Neural crest cell (in vitro differentiated cells): ENCODE data around the gene SMPD3. TPM values are rescaled to one million over a fixed set of nuclear protein-coding genes. Genes with fewer than 3 reads are reported as not detected.

Source experiments
- DNase-seq: peaks from one replicate; pipeline ENCODE4 v3.0.0; 2021; ENCODE audit warnings: low read depth, mixed read lengths, low spot score
- H3K27ac Mint-ChIP-seq: one replicate; pipeline ENCODE4 v1.8.0; 2021; ENCODE audit warnings: mild to moderate bottlenecking, mixed read lengths; ENCODE audit not compliant: unreplicated experiment
- H3K27me3 Mint-ChIP-seq: 2 replicates; pipeline ENCODE4 v1.8.0; 2021; ENCODE audit warnings: low read depth, mild to moderate bottlenecking, mixed read lengths
- H3K36me3 Mint-ChIP-seq: 2 replicates; pipeline ENCODE4 v1.8.0; 2021; ENCODE audit warnings: low read depth, mild to moderate bottlenecking, mixed read lengths
- H3K4me1 Mint-ChIP-seq: 2 replicates; pipeline ENCODE4 v1.8.0; 2021; ENCODE audit warnings: mixed read lengths
- H3K4me3 Mint-ChIP-seq: one replicate; pipeline ENCODE4 v1.8.0; 2021; ENCODE audit warnings: mild to moderate bottlenecking, mixed read lengths
- H3K9me3 Mint-ChIP-seq: 2 replicates; pipeline ENCODE4 v1.8.0; 2021; ENCODE audit warnings: mixed read lengths
- CTCF ChIP-seq: fragments of 200-600 bp; sonication (generic); conservative IDR thresholded peaks from 2 replicates; pipeline ENCODE4 v1.5.0; 2021; ENCODE audit warnings: antibody characterized with exemption, mild to moderate bottlenecking
- total RNA-seq: library from RNA; stranded (reverse); gene quantifications from 2 replicates; pipeline ENCODE4 v1.2.1, GENCODE V29; 2021

The SMPD3 gene
- total RNA-seq, 1 donor from 2014 or later: 3.8 TPM

DNA sequence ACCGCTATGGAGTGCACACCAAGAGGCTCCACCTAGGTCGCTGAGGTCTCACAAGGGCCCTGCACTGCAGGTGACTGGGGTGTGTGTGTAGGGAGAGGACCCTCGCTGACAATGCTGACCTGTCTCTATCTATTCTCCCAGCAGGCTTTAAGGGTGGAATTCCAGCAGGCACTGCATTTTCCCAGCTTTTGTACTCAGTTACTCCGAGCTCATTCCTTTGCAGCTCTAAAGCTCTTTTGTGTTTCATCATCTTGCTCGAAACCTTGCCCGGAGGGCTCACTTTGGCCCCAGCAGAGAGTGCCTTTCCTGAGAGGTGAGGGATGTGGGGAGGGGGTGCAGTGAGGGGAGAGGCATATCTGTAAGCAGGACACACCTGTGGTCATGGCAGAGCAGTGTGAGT, 39.3 kb downstream of the SMPD3 start:
- H3K4me1 Mint-ChIP-seq: peaks cover 16% of the 10 kb centered on the region
- peaks cover 6% of the 10 kb centered on the region for H3K27me3 Mint-ChIP-seq
- TF ChIP-seq CTCF: no peak
- no peak for DNase-seq
- H3K4me3 Mint-ChIP-seq: no peak overlapping the region
- H3K27ac Mint-ChIP-seq: no peak overlapping the region
- no peaks in the 10 kb centered on the region for H3K36me3 Mint-ChIP-seq
- no peaks in the 10 kb centered on the region for H3K9me3 Mint-ChIP-seq

DNA sequence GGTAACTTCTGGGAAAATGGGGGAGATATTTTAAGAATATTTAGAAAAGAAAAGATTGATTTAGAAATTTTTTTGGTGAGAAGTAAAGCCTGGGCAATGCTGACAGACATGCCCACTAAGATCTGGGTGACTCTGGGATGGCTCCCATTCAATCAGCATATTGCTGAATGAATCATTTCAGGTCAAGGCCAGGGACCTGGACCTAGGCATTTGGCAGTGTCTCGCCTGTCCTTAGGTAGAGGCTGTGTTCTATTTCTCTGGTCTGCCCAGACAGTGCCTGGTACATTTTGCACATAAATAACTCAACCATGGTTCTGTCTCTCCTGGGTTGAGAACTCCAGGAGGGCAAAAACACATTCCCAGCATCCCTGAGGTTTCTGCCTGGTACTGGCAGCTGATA, 39.9 kb downstream of the SMPD3 start:
- H3K9me3 Mint-ChIP-seq: no peaks in the 10 kb centered on the region
- no peak for DNase-seq
- H3K4me1 Mint-ChIP-seq: peaks cover 16% of the 10 kb centered on the region
- no peak overlapping the region for H3K27ac Mint-ChIP-seq
- peaks cover 6% of the 10 kb centered on the region for H3K27me3 Mint-ChIP-seq
- TF ChIP-seq CTCF: no peak
- H3K36me3 Mint-ChIP-seq: no peaks in the 10 kb centered on the region
- H3K4me3 Mint-ChIP-seq: no peak overlapping the region

DNA sequence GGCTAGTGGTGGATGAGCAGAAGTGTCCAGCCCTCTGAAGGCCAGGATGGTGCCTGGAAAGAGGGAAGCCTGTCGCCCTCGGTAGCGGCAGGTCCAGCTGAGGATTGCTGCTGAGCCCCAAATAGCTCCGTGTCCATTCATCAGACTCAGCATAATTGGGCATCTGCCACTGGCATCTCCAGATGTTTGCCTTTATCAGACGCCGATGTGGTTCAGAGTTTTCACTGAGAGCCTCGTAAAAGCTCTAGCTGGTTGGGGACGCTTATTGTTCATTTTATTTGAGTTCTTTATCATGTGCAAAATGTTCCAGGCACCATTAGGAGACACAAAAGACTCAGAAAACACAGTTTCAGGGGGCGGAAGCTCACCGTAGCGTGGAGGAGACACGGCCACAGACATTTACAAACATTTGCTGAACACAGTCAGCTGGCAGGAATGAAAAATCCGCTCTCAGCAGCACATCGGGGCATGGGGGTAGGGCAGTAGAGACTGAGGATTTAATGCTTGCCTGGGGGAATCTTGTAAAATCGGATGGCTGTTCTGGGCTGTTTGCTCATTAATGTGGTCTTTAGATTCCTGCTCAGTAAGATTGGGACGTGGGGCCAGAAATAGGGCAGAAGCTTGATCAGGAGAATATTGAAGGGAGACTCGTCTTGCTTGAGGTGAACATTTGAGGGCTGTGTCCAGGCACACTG, 41.7 kb downstream of the SMPD3 start:
- DNase-seq: no peak
- peak overlapping the region; percentile 15 for H3K27ac Mint-ChIP-seq
- TF ChIP-seq CTCF: no peak

GRCh38 chr16:68404736-68405345, 43.5 kb downstream of the SMPD3 start:
- H3K9me3 Mint-ChIP-seq: no peaks in the 10 kb centered on the region
- DNase-seq: no peak
- peaks cover 22% of the 10 kb centered on the region for H3K4me1 Mint-ChIP-seq
- no peaks in the 10 kb centered on the region for H3K36me3 Mint-ChIP-seq
- no peak overlapping the region for H3K27ac Mint-ChIP-seq
- TF ChIP-seq CTCF: no peak
- H3K27me3 Mint-ChIP-seq: peaks cover 6% of the 10 kb centered on the region
- no peak overlapping the region for H3K4me3 Mint-ChIP-seq

More for the DNA sequence above, 41.7 kb downstream of the SMPD3 start:
- H3K36me3 Mint-ChIP-seq: no peaks in the 10 kb centered on the region
- peaks cover 22% of the 10 kb centered on the region for H3K4me1 Mint-ChIP-seq
- H3K4me3 Mint-ChIP-seq: peak overlapping the region; percentile 3
- H3K27me3 Mint-ChIP-seq: peaks cover 6% of the 10 kb centered on the region
- H3K9me3 Mint-ChIP-seq: no peaks in the 10 kb centered on the region

- Mint-ChIP-seq H3K27ac (no peak overlapping the region), H3K9me3 (no peaks in the 10 kb centered on the region), H3K27me3 (peaks cover 6% of the 10 kb centered on the region), H3K4me3 (no peak overlapping the region), H3K36me3 (no peaks in the 10 kb centered on the region), H3K4me1 (peaks cover 16% of the 10 kb centered on the region)
- no peak for TF ChIP-seq CTCF
- no peak for DNase-seq
These were observed 44.6 kb downstream of the SMPD3 start for GRCh38 chr16:68403704-68404103.
